Measurements from ENCODE around the gene PICK1.
"Not testable (repeated sequence)": the region's sequence is repeated elsewhere in the genome, so short reads cannot be mapped to it uniquely, and the experiment has no call there.

PICK1 gene

DNA sequence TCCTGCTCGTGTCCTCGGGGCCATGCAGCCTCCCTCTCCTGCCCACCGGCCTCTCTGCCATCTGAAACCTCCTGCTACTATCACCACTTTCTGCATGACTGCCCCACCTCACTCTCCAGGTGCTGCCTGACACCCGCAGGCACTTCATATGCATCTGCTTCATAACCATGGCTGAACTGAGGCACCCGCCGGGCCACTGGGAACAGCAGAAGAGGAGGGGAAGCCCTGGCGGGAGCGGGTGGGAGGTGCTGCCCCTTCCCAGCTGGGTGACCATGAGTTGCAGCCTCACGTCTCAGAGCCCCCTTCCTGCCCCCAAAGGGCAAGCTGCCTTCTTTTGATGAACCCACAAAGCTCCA lies 21.7 kb upstream of the PICK1 start:
- Histone ChIP-seq H3K27me3 (no peaks in the 10 kb centered on the region), H3K36me3 (no peaks in the 10 kb centered on the region), H4K20me1 (no peaks in the 10 kb centered on the region), H3K27ac (peak overlapping the region in 5 of 11 experiments; percentile 3 to 83 (median 58); a peak in 4 of 22 replicates), H3K4me3 (no peak overlapping the region), H3K4me2 (peak overlapping the region; percentile 58 to 93 (median 83)), H3K4me1 (peaks cover 42 to 62% (median 55%) of the 10 kb centered on the region in 10 experiments), H3K9me3 (replicated peaks in 1 of 11) (no peaks in the 10 kb centered on the region), H3K9ac (peak overlapping the region in 6 of 11 experiments; percentile 13 to 61 (median 34); a peak in 5 of 22 replicates)
- TF ChIP-seq Cebpa-rat (IDR thresholded peaks at IDR 0.05), result no peak

DNA sequence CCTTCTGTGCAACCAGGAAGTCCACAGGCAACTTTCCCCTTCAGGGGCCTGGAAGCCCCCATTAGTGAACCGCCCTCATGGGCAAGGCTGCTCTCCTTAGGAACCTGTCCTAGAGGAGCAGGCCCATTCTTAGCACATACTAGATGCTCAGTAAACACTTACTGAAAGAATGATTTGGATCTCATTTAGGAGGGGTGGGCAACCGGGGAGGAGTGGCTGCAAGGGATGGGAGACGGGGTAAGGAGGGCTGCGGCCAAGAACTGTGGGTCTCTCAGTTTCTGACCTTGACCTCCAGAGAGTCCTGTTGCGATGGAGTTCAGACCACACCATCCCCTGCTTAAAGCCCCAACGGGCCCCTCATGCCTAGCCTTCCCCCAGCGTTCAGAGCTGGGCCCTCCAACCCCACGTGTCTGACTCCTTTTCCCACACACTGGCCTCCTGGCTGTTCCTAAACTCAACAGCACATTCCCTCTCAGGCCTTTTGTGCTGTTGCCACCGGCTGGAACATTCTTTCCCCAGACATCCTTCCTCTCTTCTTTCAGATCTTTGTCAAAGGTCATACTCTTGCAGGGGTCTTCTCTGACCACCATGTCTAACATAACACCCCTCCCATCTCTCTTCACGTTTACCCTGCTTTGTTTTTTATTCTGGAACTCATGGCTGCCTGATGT lies 20.7 kb upstream of the PICK1 start:
- no peak overlapping the region for H3K4me3 ChIP-seq
- no peaks in the 10 kb centered on the region for H3K9me3 ChIP-seq (replicated peaks in 1 of 11)
- H3K27me3 ChIP-seq, result no peaks in the 10 kb centered on the region
- H3K27ac ChIP-seq, result no peak overlapping the region
- H3K4me1 ChIP-seq, result peaks cover 41 to 58% (median 51%) of the 10 kb centered on the region in 10 experiments
- H3K4me2 ChIP-seq, result peak overlapping the region in 9 of 11 experiments; percentile 58 to 93 (median 76); a peak in 14 of 22 replicates
- H4K20me1 ChIP-seq, result no peaks in the 10 kb centered on the region
- 0 out of 22 replicates have a peak overlapping the region, but pooled peaks of 1 of the 11 experiments have one; percentile 20 for H3K9ac ChIP-seq
- TF ChIP-seq Cebpa-rat (IDR thresholded peaks at IDR 0.05), result no peak
- H3K36me3 ChIP-seq, result no peaks in the 10 kb centered on the region

DNA sequence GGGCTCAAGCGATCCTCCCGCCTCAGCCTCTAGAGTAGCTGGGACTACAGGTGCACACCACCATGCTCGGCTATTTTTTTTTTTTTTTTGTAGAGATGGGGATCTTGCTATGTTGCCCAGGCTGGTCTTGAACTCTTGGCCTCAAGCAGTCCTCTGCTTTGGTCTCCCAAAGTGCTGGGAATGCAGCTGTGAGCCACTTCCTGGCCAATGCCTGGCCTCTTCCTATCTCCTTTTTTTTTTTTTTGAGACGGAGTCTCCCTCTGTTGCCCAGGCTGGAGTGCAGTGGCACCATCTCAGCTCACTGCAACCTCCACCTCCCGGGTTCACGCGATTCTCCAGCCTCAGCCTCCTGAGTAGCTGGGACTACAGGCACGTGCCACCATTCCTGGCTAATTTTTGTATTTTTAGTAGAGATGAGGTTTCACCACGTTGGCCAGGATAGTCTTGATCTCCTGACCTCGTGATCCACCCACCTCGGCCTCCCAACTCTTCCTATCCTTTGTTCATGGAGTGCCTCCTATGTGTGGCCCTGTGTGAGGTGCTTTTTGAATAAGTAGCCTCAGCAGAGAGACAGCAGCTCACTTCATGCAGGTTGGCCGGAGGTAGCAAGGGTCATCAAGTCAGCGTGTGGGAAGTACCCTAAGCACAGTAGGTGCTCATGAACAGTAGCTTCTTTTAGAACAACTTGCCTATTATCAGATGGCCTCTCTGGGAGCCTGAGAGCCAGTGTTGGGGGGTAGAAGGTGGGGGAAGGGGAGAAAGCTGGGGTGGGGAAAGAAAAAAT lies 19.6 kb upstream of the PICK1 start:
- not testable (repeated sequence) for H4K20me1 ChIP-seq; H3K9ac ChIP-seq; H3K27me3 ChIP-seq; H3K4me3 ChIP-seq; H3K36me3 ChIP-seq; H3K9me3 ChIP-seq (replicated peaks in 1 of 11); H3K27ac ChIP-seq; H3K4me2 ChIP-seq
- H3K4me1 ChIP-seq, result peaks cover 47 to 62% (median 56%) of the 10 kb centered on the region in 10 experiments

DNA sequence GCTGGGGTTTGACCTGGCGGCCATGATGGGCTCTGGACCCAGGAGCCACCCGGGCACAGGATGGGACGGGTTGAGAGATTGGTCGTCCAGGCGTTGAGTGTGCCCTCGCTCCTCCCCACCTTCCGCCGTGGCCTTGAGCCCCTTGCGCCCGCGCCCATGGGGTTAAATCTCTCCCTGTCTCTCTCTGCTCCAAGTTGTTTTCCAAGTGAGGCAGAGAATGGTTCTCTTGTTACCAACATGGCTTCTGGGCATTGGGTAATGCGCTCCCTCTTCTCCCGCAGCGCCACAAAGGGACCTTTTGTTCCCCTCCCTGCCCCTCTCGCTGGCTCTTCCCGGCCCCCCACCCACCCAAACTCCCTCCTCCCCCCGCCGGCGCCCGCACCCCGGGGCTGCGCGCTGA lies 18.8 kb upstream of the PICK1 start:
- Histone ChIP-seq H3K36me3 (no peaks in the 10 kb centered on the region), H3K9ac (no peak overlapping the region), H3K27me3 (no peaks in the 10 kb centered on the region), H3K4me3 (no peak overlapping the region), H3K9me3 (replicated peaks in 1 of 11) (no peaks in the 10 kb centered on the region), H3K4me1 (peaks cover 47 to 62% (median 50%) of the 10 kb centered on the region in 10 experiments), H3K27ac (no peak overlapping the region), H4K20me1 (peaks cover 0 to 5% (median 0%) of the 10 kb centered on the region in 11 experiments; a peak in 1 of 22 replicates), H3K4me2 (no peak overlapping the region)
- TF ChIP-seq Cebpa-rat (IDR thresholded peaks at IDR 0.05), result no peak

DNA sequence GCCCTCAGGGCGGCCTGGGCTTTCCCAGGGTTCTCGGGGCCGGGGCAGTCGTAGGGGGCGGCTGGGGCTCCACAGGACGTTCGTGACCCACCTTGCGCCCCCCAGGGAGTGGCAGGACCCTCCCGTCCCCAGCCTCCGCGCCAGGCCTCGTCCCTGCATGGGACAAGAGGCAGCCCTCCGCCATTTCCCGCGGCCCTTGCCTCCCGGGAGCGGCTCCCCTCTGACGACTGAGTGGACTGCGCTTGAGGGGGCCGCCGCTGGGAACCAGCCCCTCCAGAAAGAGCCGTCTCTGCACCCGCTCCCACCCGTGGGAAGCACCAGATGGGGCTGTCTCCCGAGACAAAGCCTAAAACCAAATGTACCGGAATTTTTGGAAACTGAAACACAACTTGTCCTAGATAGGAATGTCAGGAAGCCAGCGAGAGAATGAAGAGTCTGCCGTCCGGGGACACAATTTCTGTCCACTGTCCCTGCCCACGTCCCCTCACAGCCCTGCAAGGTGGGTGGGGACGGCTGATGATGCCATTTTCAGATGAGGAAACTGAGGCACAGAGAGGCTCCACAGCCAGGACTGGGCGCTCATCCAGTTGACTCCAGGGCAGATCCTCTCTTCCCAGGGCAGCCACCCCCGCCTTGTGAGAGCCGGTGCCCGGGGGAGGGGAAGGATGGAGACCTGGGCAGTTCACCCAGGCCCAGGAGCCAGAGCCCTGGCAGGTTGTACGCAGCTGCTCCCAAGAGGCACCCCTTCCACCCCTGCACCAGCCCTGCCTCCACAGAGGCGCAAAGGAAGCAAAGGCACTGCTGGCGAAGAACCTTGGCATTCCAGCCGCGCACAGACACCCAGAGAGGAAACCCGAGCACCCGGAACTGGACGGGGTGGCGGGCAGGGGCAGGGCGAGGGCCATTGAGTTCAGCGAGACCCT lies 18.1 kb upstream of the PICK1 start:
- H3K9ac ChIP-seq, result no peak overlapping the region
- no peaks in the 10 kb centered on the region for H3K9me3 ChIP-seq (replicated peaks in 1 of 11)
- H3K4me1 ChIP-seq, result peaks cover 43 to 55% (median 44%) of the 10 kb centered on the region in 10 experiments
- H3K36me3 ChIP-seq, result no peaks in the 10 kb centered on the region
- no peak for TF ChIP-seq Cebpa-rat (IDR thresholded peaks at IDR 0.05)
- H3K4me3 ChIP-seq, result no peak overlapping the region
- peaks cover 0 to 5% (median 0%) of the 10 kb centered on the region in 11 experiments; a peak in 1 of 22 replicates for H4K20me1 ChIP-seq
- H3K4me2 ChIP-seq, result no peak overlapping the region
- H3K27ac ChIP-seq, result no peak overlapping the region
- H3K27me3 ChIP-seq, result no peaks in the 10 kb centered on the region

DNA sequence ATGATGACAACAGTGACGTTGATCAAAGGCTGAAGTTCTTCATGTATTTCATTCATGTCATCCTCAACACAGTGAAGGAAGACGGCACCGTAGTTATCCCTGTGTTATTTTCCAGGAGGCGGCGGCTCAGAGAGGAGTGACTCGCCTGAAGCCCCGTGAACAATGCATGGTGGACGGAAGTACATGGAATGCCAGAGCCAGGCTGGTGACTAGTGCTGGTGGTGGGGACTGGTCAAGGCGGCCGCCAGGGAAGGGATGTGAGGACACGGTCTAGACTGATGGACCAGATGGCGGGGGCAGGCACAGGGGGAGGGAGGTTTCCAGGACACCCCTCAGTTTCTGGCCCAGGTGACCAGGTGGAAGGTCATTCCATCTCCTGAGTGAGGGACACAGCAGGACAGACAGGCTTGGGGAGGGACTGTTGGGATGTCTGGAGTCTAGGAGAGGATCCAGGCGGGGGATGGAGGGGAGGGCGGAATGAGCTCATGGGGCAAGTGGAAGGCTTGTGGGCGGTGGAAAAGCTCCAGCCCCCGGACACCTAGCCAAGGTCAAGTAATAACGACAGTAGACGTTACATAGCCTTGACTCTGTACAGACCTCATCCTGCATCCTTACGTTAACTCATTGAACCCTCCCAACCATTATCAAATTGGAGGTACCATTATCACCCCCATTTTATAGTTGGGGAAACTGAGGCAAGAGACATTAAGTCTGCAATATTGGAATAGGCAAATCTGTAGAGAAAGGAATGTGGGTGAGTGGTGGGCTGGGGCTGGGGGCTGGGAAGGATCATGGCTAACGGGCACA lies 16.0 kb upstream of the PICK1 start:
- H4K20me1 ChIP-seq, result peaks cover 0 to 5% (median 0%) of the 10 kb centered on the region in 11 experiments; a peak in 1 of 22 replicates
- H3K27ac ChIP-seq, result no peak overlapping the region
- no peaks in the 10 kb centered on the region for H3K27me3 ChIP-seq
- no peak overlapping the region for H3K4me3 ChIP-seq
- H3K9me3 ChIP-seq (replicated peaks in 1 of 11), result no peaks in the 10 kb centered on the region
- H3K36me3 ChIP-seq, result no peaks in the 10 kb centered on the region
- H3K4me2 ChIP-seq, result peak overlapping the region in 10 of 11 experiments; percentile 53 to 97 (median 81); a peak in 17 of 22 replicates
- H3K9ac ChIP-seq, result no peak overlapping the region
- no peak for TF ChIP-seq Cebpa-rat (IDR thresholded peaks at IDR 0.05)
- peaks cover 23 to 35% (median 24%) of the 10 kb centered on the region in 10 experiments for H3K4me1 ChIP-seq

DNA sequence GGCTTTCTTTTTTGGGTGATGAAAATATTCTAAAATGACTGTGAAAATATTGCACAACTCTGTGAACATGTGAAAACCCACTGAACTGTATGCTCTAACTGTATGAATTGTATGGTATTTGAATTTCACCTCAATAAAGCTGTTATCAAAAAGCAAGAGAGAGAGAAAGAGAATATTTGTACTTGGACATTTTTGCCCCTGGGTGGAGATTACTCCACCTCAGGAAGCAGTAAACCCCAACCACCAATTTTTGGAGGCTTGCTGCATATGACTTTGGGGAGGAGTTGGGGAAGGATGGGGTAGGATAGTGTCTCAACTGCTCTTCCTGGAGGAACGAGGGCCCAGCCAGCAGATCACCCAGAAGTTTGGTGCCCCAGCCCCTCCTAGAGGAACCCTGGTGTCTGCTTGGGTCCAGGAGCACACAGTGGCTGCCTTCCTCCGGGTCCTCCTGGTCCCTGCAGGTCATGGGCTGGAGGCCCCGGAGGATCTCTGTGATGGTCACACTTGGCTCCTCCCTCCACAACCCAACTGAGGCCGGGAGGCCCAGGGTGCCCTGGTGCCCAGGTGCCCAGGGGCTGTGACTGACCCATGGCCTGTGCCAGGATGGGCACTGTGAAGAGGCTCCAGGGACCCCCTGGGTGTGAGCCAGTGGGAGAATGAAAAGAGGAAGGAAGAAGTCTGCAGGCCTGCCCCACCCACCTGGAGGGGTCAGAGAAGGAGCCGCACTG lies 15.3 kb upstream of the PICK1 start:
- H3K27me3 ChIP-seq, result no peaks in the 10 kb centered on the region
- peaks cover 15 to 27% (median 20%) of the 10 kb centered on the region in 10 experiments for H3K4me1 ChIP-seq
- H3K27ac ChIP-seq, result peak overlapping the region in 7 of 11 experiments; percentile 10 to 46 (median 41); a peak in 12 of 22 replicates
- peak overlapping the region; percentile 39 to 97 (median 79) for H3K4me2 ChIP-seq
- H3K36me3 ChIP-seq, result no peaks in the 10 kb centered on the region
- no peak overlapping the region; a peak in 2 of 20 replicates for H3K4me3 ChIP-seq
- TF ChIP-seq Cebpa-rat (IDR thresholded peaks at IDR 0.05), result peak in 6 of 11 experiments; percentile 10 to 47 (median 40); a peak in 5 of 22 replicates
- no peaks in the 10 kb centered on the region for H3K9me3 ChIP-seq (replicated peaks in 1 of 11)
- H4K20me1 ChIP-seq, result peaks cover 0 to 5% (median 0%) of the 10 kb centered on the region in 11 experiments; a peak in 1 of 22 replicates
- H3K9ac ChIP-seq, result peak overlapping the region in 5 of 11 experiments; percentile 9 to 28 (median 11); a peak in 3 of 22 replicates
